GM12878 (cell line): ENCODE measurements around the gene PDCD1LG2. TPM values are rescaled to one million over a fixed set of nuclear protein-coding genes. Genes with fewer than 3 reads are reported as not detected.

Experiments
- ASH2L ChIP-seq: fragments of 300-600, 200-600 bp; sonication (generic); IDR thresholded peaks from 2 replicates; pipeline ENCODE4 v1.6.1; 2017; ENCODE audit warnings: low read depth, mild to moderate bottlenecking, borderline replicate concordance
- BCL3 ChIP-seq: IDR thresholded peaks from 2 replicates; pipeline ENCODE4 v1.6.1; 2011; ENCODE audit warnings: borderline replicate concordance, low read depth, mild to moderate bottlenecking, moderate library complexity, low read length; ENCODE audit not compliant: insufficient read depth, poor library complexity, severe bottlenecking
- CBFB ChIP-seq: IDR thresholded peaks from 2 replicates; pipeline ENCODE4 v1.6.1; 2016; ENCODE audit warnings: antibody characterized with exemption, low read depth
- EGR1 ChIP-seq, 2 experiments: IDR thresholded peaks; 1 replicate in 1 of 2; 2 replicates in 1 of 2; pipeline ENCODE4 v1.6.1; 2011 to 2012; ENCODE audit warnings: low read depth in 2 of 2, low read length in 2 of 2, borderline replicate concordance in 1 of 2, mild to moderate bottlenecking in 1 of 2, moderate library complexity in 1 of 2
- FOXM1 ChIP-seq: IDR thresholded peaks from 2 replicates; pipeline ENCODE4 v1.6.1; 2012; ENCODE audit warnings: low read depth, mild to moderate bottlenecking, inconsistent platforms, low read length, moderate library complexity
- GATAD2B ChIP-seq: fragments of 450-650 bp; conservative IDR thresholded peaks from 2 replicates; pipeline ENCODE4 v1.6.1; 2017; ENCODE audit warnings: low read depth, mild to moderate bottlenecking, moderate library complexity
- IKZF1 ChIP-seq: fragments of 450-650 bp; conservative IDR thresholded peaks from 2 replicates; pipeline ENCODE4 v1.6.1; 2017; ENCODE audit warnings: antibody characterized with exemption, mild to moderate bottlenecking
- MAX ChIP-seq: IDR thresholded peaks from 2 replicates; pipeline ENCODE4 v1.6.1; 2012; ENCODE audit warnings: low read depth, low read length, improper control_type of control experiment
- MXI1 ChIP-seq: fragments of 150-350 bp; IDR thresholded peaks from 2 replicates; pipeline ENCODE4 v1.6.1; 2011; ENCODE audit warnings: low read depth, mild to moderate bottlenecking, inconsistent platforms, low read length, improper control_type of control experiment
- NFYB ChIP-seq: IDR thresholded peaks from 2 replicates; pipeline ENCODE4 v1.6.1; 2011; ENCODE audit warnings: low read depth, mild to moderate bottlenecking, low read length, improper control_type of control experiment, moderate library complexity; ENCODE audit not compliant: insufficient read depth
- PAX5 ChIP-seq: IDR thresholded peaks from 2 replicates; pipeline ENCODE4 v1.6.1; 2011; ENCODE audit warnings: low read depth, low read length, borderline replicate concordance
- PRDM15 ChIP-seq: fragments of 450-650 bp; formaldehyde crosslinking; IDR thresholded peaks from 2 replicates; pipeline ENCODE4 v1.4.0; 2020; ENCODE audit warnings: mild to moderate bottlenecking, moderate library complexity
- SKIL ChIP-seq: fragments of 450-650 bp; IDR thresholded peaks from 2 replicates; pipeline ENCODE4 v1.6.1; 2017; ENCODE audit warnings: mild to moderate bottlenecking, low read depth, inconsistent platforms; ENCODE audit not compliant: poor library complexity, severe bottlenecking
- SMC3 ChIP-seq: IDR thresholded peaks from 2 replicates; pipeline ENCODE4 v1.6.1; 2011; ENCODE audit warnings: low read length, improper control_type of control experiment, borderline replicate concordance
- SUPT20H ChIP-seq: IDR thresholded peaks from 2 replicates; pipeline ENCODE4 v1.6.1; 2011; ENCODE audit warnings: low read depth, mild to moderate bottlenecking, low read length, moderate library complexity, borderline replicate concordance; ENCODE audit not compliant: control insufficient read depth
- ZBED1 ChIP-seq: IDR thresholded peaks from 2 replicates; pipeline ENCODE4 v1.6.1; 2016; ENCODE audit warnings: borderline replicate concordance
- ZBTB33 ChIP-seq: fragments of 450-650 bp; IDR thresholded peaks from 2 replicates; pipeline ENCODE4 v1.6.1; 2017; ENCODE audit warnings: mild to moderate bottlenecking
- ZNF207 ChIP-seq: fragments of 450-650 bp; IDR thresholded peaks from 2 replicates; pipeline ENCODE4 v1.6.1; 2014; ENCODE audit warnings: antibody characterized with exemption, mild to moderate bottlenecking, borderline replicate concordance
- ZNF24 ChIP-seq: fragments of 450-650 bp; IDR thresholded peaks from 2 replicates; pipeline ENCODE4 v1.6.1; 2017; ENCODE audit warnings: antibody characterized with exemption, mild to moderate bottlenecking
- polyA plus RNA-seq, 11 experiments: library from polyadenylated mRNA; depleted of rRNA in 4 of 11; unstranded in 6 of 11; stranded (reverse) in 5 of 11; fragments of >200 nt; fragmentation: Nextera tagmentation in 4 of 11; fragmentation: Illumina TruSeq in 1 of 11; extraction: Ambion mirVana in 4 of 11; extraction: Trizol in 1 of 11; gene quantifications; 1 replicate in 1 of 11; 2 replicates in 10 of 11; pipeline versions ENCODE4 v1.2.1 to v1.2.3, GENCODE V29; 2011 to 2016; ENCODE audit warnings: inconsistent platforms in 2 of 11, missing spikeins in 2 of 11, low read depth in 1 of 11
- total RNA-seq, 4 experiments: library from RNA; depleted of rRNA in 3 of 4; stranded (reverse); fragments of >200 nt in 3 of 4; fragmentation: Illumina TruSeq in 1 of 4; extraction: Trizol in 1 of 4; gene quantifications; 2 replicates each; pipeline versions ENCODE4 v1.2.1 to v1.2.3, GENCODE V29; 2013 to 2021

PDCD1LG2 gene
- total and polyA plus RNA-seq, 10 of the 15 experiments (the other 5 are each of a cell fraction or from before 2014, with no cell fraction given): 1.5 to 37.3 (median 3.0) TPM

- no peak for TF ChIP-seq PRDM15 (CRISPR knock-in tag)
- TF ChIP-seq GATAD2B: peak; percentile 86
- 0 out of 2 replicates have a peak, but pooled peaks have one; percentile 14 for TF ChIP-seq CBFB
- TF ChIP-seq PAX5: peak; percentile 52; the same call in 1 of the 2 replicates
- TF ChIP-seq ASH2L: peak; percentile 95
- no peak for TF ChIP-seq EGR1 (IDR thresholded peaks at IDR 0.05; ENCODE audit: borderline replicate concordance in 1 of 2, low read depth in 2 of 2, low read length in 2 of 2)
- TF ChIP-seq ZNF24: no peak
- peak; percentile 68 for TF ChIP-seq IKZF1
- peak; percentile 58; the same call in 1 of the 2 replicates for TF ChIP-seq MXI1
- TF ChIP-seq MAX: no peak
- no peak for TF ChIP-seq NFYB
- TF ChIP-seq SUPT20H: no peak
- no peak for TF ChIP-seq ZBTB33
- peak; percentile 76 for TF ChIP-seq FOXM1
- peak; percentile 65 for TF ChIP-seq BCL3
- no peak for TF ChIP-seq ZNF207
- TF ChIP-seq ZBED1: peak; percentile 70; the same call in 1 of the 2 replicates
- peak; percentile 18; the same call in 1 of the 2 replicates for TF ChIP-seq SMC3
- TF ChIP-seq SKIL: peak; percentile 90
Measured at GRCh38 chr9:5493679-5494511, 16.4 kb upstream of the PDCD1LG2 start (continued).
